Measurements from ENCODE around the gene FER1L5.

The FER1L5 gene

DNA sequence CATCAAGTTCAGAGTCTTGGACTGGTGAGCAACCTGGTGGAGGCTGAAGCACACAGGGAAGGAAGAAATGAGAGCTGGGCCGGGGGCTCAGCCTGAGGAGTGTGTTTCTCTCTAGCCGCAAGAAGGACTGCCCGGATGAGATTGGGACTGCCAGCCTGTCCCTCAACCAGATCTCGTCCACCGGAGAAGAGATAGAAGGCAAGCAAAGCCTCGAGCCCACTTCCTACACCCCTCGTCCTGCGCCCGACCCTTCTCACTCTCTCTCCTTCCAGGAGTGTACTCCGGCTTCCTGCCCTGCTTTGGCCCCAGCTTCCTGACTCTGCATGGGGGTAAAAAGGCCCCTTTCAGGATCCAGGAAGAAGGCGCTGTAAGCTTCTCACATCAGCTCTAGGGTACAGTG is 26.2 kb downstream of the FER1L5 start:
- H3K27ac ChIP-seq: no peak overlapping the region
- no peak overlapping the region for H3K4me3 ChIP-seq

GRCh38 chr2:96669539-96670215 is 27.1 kb downstream of the FER1L5 start:
- Histone ChIP-seq H3K4me3 (no peak overlapping the region), H3K27ac (no peak overlapping the region)

DNA sequence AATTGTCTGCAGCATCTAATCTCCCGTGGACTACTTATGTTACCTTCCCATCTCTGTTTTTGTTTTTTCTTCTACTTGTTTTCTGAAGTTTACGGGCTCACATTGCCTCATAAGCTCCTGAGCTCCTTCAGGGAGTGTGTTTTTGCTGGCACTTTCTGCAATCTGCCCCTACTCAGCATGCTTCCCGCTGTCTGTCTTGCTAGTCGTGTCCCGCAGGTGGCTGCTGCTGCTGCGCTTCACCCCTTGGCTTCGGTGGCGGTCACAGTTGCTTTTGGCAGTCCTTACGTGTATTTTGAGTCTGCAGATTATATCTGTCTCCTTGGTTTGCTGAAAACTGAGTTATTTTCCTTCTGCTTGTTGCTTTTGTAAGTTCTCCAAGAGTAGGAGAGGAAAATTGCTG is 37.3 kb downstream of the FER1L5 start:
- no peak overlapping the region for H3K27ac ChIP-seq
- no peak overlapping the region for H3K4me3 ChIP-seq

GRCh38 chr2:96680561-96681141 is 38.1 kb downstream of the FER1L5 start:
- Histone ChIP-seq H3K27ac (no peak overlapping the region), H3K4me3 (no peak overlapping the region)

DNA sequence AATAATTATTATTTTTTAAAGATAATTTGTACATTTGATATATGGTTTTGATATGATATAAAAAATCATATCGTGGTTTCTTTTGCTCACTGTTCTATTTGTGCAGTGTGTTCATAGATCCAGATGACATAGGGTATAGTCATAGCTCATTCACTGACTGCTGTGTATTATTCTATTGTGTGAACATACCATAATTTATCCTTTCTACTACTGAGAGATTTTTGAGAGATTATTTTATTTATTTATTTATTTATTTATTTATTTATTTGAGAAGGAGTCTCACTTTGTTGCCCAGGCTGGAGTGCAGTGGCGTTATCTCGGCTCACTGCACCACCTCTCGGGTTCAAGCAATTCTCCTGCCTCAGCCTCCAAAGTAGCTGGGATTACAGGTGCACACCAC is 39.0 kb downstream of the FER1L5 start:
- Histone ChIP-seq H3K27ac (no peak overlapping the region), H3K4me3 (no peak overlapping the region)

GRCh38 chr2:96683307-96683706 is 40.7 kb downstream of the FER1L5 start:
- Histone ChIP-seq H3K27ac (no peak overlapping the region), H3K4me3 (no peak overlapping the region)

DNA sequence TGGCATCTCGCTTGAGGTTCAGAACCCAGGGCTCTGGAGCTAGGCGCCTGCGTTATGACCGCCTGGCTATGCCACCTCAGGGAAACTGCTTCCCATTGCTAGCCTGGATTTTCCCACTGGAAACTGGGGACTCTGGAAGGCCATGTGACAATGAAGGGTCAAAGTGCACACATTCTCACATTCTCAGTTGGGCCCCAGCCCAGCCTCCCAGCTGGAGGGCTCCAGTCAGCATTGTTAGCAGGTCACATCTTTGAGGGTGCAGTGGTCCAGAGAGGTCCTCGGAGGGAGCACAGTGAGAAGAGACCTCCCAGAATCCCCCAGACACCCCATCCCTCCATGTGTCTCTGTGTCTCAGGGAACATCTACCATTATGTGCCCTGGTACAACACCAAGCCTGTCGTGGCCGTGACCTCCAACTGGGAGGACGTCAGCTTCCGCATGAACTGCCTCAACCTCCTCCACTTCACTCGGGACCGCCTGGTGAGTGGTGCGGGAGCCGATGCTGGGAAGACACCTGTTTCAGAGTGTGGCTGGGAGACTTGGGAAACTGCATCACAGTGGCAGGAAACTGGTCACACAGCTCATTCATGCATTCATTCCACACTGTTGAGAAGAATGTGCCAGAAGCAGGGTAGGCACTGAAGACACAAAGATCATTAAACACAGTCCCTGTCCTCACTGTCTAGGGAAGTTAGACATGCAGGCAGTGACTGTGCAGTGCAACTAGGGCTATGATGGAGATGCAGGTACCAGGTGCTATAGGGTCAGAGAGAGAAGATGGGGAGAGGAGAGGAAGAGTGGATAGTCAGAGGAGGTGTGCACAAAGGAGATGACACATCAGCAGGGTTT is 41.6 kb downstream of the FER1L5 start:
- no peak overlapping the region for H3K4me3 ChIP-seq
- no peak overlapping the region for H3K27ac ChIP-seq

GRCh38 chr2:96684883-96685576 is 42.5 kb downstream of the FER1L5 start:
- no peak overlapping the region for H3K4me3 ChIP-seq
- H3K27ac ChIP-seq: no peak overlapping the region

- Histone ChIP-seq H3K4me3 (no peak overlapping the region), H3K27ac (no peak overlapping the region)
These were observed 43.3 kb downstream of the FER1L5 start for GRCh38 chr2:96685577-96686459.

- Histone ChIP-seq H3K4me3 (no peak overlapping the region), H3K27ac (no peak overlapping the region)
These were observed 44.7 kb downstream of the FER1L5 start for GRCh38 chr2:96687266-96687665.

GRCh38 chr2:96687711-96688640 is 45.4 kb downstream of the FER1L5 start:
- Histone ChIP-seq H3K4me3 (no peak overlapping the region), H3K27ac (no peak overlapping the region)

- no peak overlapping the region for H3K4me3 ChIP-seq
- no peak overlapping the region for H3K27ac ChIP-seq
These were observed 46.3 kb downstream of the FER1L5 start for GRCh38 chr2:96688649-96689430.

GRCh38 chr2:96689431-96689991 is 46.9 kb downstream of the FER1L5 start:
- no peak overlapping the region for H3K27ac ChIP-seq
- no peak overlapping the region for H3K4me3 ChIP-seq

DNA sequence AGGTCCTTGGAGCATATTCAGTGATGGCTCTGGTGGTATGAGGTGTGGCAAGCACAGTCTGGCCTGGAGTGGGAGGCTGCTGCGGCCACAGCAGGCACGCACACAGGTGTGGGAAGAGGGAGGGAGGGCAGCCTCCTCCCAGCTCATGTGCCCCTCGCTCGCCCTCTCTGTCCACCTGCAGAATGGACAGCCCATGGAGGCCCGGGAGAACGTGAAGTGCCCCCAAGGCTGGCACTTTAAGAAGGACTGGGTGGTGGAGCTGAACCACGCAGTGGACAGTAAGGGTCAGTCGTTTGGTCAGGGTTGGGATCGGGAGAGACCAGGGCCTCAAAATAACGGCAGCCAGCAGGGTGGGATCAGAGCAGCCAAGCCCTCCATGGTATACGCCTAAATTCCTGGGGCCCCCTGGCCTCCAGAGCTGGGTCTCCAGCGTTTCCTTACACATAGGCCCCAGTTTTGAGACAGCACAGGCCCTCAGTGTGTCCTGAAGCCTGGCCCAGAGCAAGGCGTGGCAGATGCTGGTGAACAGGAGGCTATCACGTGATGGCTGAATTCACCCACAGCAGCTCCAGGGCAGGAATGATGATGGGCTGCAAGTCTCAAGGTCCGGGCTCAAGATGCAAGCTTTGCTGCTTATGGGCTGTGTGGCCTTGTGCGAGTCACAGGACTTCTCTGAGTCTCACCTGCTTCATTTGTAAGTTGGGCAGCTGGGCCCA is 47.9 kb downstream of the FER1L5 start:
- Histone ChIP-seq H3K4me3 (no peak overlapping the region), H3K27ac (no peak overlapping the region)

GRCh38 chr2:96691022-96691612 is 48.6 kb downstream of the FER1L5 start:
- Histone ChIP-seq H3K27ac (no peak overlapping the region), H3K4me3 (no peak overlapping the region)

Data from skin epidermis (tissue), 12 donors.